SK-N-SH treated with all-trans-retinoic acid at 6 μM for 48 hours (cell line): ENCODE measurements around the gene PARD3B.

Source experiments
- ATAC-seq: fragments of 200-7000 bp; cut with Tn5 transposase; 3 replicates; pipeline ENCODE4 v1.9.1; 2020; ENCODE audit warnings: mild to moderate bottlenecking, moderate library complexity
- BACH2 ChIP-seq: fragments of 250-450 bp; sonication (Bioruptor Pico); IDR thresholded peaks from 2 replicates; pipeline ENCODE4 v1.9.0; 2021; ENCODE audit warnings: mild to moderate bottlenecking, borderline replicate concordance
- CSDC2 ChIP-seq: fragments of 250-450 bp; sonication (Bioruptor Pico); IDR thresholded peaks from 2 replicates; pipeline ENCODE4 v1.5.0; 2020; ENCODE audit warnings: mild to moderate bottlenecking, moderate library complexity
- CSRNP3 ChIP-seq: fragments of 250-450 bp; sonication (Bioruptor Pico); IDR thresholded peaks from 2 replicates; pipeline ENCODE4 v1.5.1; 2021; ENCODE audit warnings: mild to moderate bottlenecking, moderate library complexity
- ESRRG ChIP-seq: fragments of 250-450 bp; sonication (Bioruptor Pico); IDR thresholded peaks from 2 replicates; pipeline ENCODE4 v1.6.1; 2021; ENCODE audit warnings: mild to moderate bottlenecking
- GLIS3 ChIP-seq: fragments of 250-450 bp; sonication (Bioruptor Pico); IDR thresholded peaks from 2 replicates; pipeline ENCODE4 v1.5.0; 2020; ENCODE audit warnings: mild to moderate bottlenecking, moderate library complexity
- ISL1 ChIP-seq: fragments of 250-450 bp; sonication (Bioruptor Pico); IDR thresholded peaks from 2 replicates; pipeline ENCODE4 v2.1.2; 2022; ENCODE audit warnings: mild to moderate bottlenecking, moderate library complexity
- OSR1 ChIP-seq: fragments of 250-450 bp; sonication (Bioruptor Pico); IDR thresholded peaks from 2 replicates; pipeline ENCODE4 v1.8.0; 2022; ENCODE audit warnings: moderate library complexity, mild to moderate bottlenecking, inconsistent platforms
- PATZ1 ChIP-seq: fragments of 250-450 bp; sonication (Bioruptor Pico); IDR thresholded peaks from 2 replicates; pipeline ENCODE4 v1.8.0; 2020; ENCODE audit warnings: mild to moderate bottlenecking, moderate library complexity, borderline replicate concordance
- POU6F1 ChIP-seq: fragments of 250-450 bp; sonication (Bioruptor Pico); IDR thresholded peaks from 2 replicates; pipeline ENCODE4 v1.8.0; 2021; ENCODE audit warnings: low read depth, mild to moderate bottlenecking, moderate library complexity, borderline replicate concordance
- PPARA ChIP-seq: fragments of 250-450 bp; sonication (Bioruptor Pico); IDR thresholded peaks from 2 replicates; pipeline ENCODE4 v1.5.0; 2020; ENCODE audit warnings: mild to moderate bottlenecking, borderline replicate concordance
- RARB ChIP-seq: fragments of 250-450 bp; sonication (Bioruptor Pico); IDR thresholded peaks from 2 replicates; pipeline ENCODE4 v1.8.0; 2021; ENCODE audit warnings: mild to moderate bottlenecking, moderate library complexity
- SNAI2 ChIP-seq: fragments of 250-450 bp; sonication (Bioruptor Pico); IDR thresholded peaks from 2 replicates; pipeline ENCODE4 v1.5.0; 2020; ENCODE audit warnings: mild to moderate bottlenecking, moderate library complexity
- TCF4 ChIP-seq: fragments of 250-450 bp; sonication (Bioruptor Pico); IDR thresholded peaks from 2 replicates; pipeline ENCODE4 v1.8.0; 2021; ENCODE audit warnings: mild to moderate bottlenecking, moderate library complexity, borderline replicate concordance
- TOX ChIP-seq: fragments of 250-450 bp; sonication (Bioruptor Pico); IDR thresholded peaks from 2 replicates; pipeline ENCODE4 v1.8.0; 2021; ENCODE audit warnings: mild to moderate bottlenecking, moderate library complexity, borderline replicate concordance
- ZC3H10 ChIP-seq: fragments of 250-450 bp; sonication (Bioruptor Pico); IDR thresholded peaks from 2 replicates; pipeline ENCODE4 v1.5.1; 2021; ENCODE audit warnings: mild to moderate bottlenecking, moderate library complexity
- ZFP3 ChIP-seq: fragments of 250-450 bp; sonication (Bioruptor Pico); IDR thresholded peaks from 2 replicates; pipeline ENCODE4 v1.5.0; 2020; ENCODE audit warnings: mild to moderate bottlenecking, moderate library complexity
- ZFP30 ChIP-seq: fragments of 450-650 bp; formaldehyde crosslinking; IDR thresholded peaks from 2 replicates; pipeline ENCODE4 v1.5.0; 2022; ENCODE audit warnings: mild to moderate bottlenecking, moderate library complexity
- ZNF565 ChIP-seq: fragments of 450-650 bp; formaldehyde crosslinking; conservative IDR thresholded peaks from 2 replicates; pipeline ENCODE4 v1.5.0; 2020; ENCODE audit warnings: low read depth, mild to moderate bottlenecking, moderate library complexity
- ZNF70 ChIP-seq: fragments of 450-650 bp; formaldehyde crosslinking; IDR thresholded peaks from 2 replicates; pipeline ENCODE4 v1.5.0; 2020; ENCODE audit warnings: mild to moderate bottlenecking, moderate library complexity
- ZNF8 ChIP-seq: fragments of 450-650 bp; formaldehyde crosslinking; IDR thresholded peaks from 2 replicates; pipeline ENCODE4 v1.5.0; 2020; ENCODE audit warnings: mild to moderate bottlenecking, moderate library complexity
- TF ChIP-seq, protein P1 (sequence below): fragments of 250-450 bp; sonication (Bioruptor Pico); IDR thresholded peaks from 2 replicates; pipeline ENCODE4 v1.5.0; 2020; ENCODE audit warnings: mild to moderate bottlenecking, moderate library complexity

The PARD3B gene

DNA sequence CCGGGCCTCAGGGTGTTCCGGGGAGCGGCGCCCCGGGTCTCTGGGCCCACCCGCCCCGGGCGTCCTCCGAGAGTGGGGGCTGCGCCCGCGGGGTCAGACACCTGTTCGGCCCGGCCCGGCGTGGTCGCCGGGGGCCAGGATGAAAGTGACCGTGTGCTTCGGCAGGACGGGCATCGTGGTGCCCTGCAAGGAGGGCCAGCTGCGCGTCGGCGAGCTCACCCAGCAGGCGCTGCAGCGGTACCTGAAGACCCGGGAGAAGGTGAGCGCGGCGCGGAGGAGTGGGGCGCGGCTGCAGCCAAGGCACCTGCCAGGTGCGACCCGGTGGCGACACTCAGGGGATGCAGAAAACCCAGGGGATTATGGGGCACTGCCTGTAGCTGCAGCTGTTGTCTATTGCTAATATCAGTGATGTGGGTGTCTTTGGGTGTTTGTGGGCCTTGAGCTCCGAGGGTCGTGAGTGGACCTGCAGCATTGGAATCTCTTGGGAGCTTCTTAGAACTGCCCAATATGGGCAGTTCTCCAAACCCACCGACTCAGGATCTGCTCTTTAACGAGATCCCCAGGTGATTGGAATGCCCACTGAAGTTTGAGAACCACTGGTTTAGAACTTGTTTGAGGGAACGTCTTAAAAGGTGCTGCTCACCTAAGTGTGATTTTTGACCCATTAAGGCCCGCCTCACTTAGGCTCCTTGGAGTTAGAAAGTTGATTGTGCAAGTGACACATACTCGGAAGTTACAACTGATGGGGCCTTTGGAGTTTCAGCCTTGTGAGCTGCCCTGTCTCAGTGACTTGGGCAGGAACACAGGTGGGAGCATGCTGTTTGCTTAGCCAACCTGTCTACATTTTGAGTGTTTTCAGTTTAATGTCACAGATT, 823 bp downstream of the PARD3B start:
- TF ChIP-seq ESRRG: no peak
- no peak for TF ChIP-seq ZFP30 (CRISPR knock-in tag)
- no peak for TF ChIP-seq ZC3H10 (CRISPR knock-in tag)
- no peak for TF ChIP-seq BACH2 (CRISPR knock-in tag)
- TF ChIP-seq TCF4 (CRISPR knock-in tag): no peak
- TF ChIP-seq CSRNP3 (CRISPR knock-in tag): no peak
- no peak for TF ChIP-seq ZNF70 (CRISPR knock-in tag)
- TF ChIP-seq, all 23 proteins: peak for 0
- ATAC-seq: peak; percentile 21

GRCh38 chr2:204550751-204551511, 5.7 kb downstream of the PARD3B start:
- no peak for TF ChIP-seq ZNF565 (CRISPR knock-in tag)
- no peak for TF ChIP-seq BACH2 (CRISPR knock-in tag)
- no peak for TF ChIP-seq ZC3H10 (CRISPR knock-in tag)
- TF ChIP-seq SNAI2 (CRISPR knock-in tag): no peak
- TF ChIP-seq RARB (CRISPR knock-in tag): no peak
- TF ChIP-seq TOX: no peak
- TF ChIP-seq ESRRG: no peak
- TF ChIP-seq CSDC2 (CRISPR knock-in tag): no peak
- TF ChIP-seq TCF4 (CRISPR knock-in tag): no peak
- TF ChIP-seq OSR1 (CRISPR knock-in tag): no peak
- no peak for TF ChIP-seq ZNF70 (CRISPR knock-in tag)
- TF ChIP-seq ZNF8 (CRISPR knock-in tag): no peak
- TF ChIP-seq CSRNP3 (CRISPR knock-in tag): no peak
- no peak for TF ChIP-seq POU6F1 (CRISPR knock-in tag)
- TF ChIP-seq ISL1 (CRISPR knock-in tag): no peak
- no peak for TF ChIP-seq ZFP30 (CRISPR knock-in tag)
- ATAC-seq: peak; percentile 85

DNA sequence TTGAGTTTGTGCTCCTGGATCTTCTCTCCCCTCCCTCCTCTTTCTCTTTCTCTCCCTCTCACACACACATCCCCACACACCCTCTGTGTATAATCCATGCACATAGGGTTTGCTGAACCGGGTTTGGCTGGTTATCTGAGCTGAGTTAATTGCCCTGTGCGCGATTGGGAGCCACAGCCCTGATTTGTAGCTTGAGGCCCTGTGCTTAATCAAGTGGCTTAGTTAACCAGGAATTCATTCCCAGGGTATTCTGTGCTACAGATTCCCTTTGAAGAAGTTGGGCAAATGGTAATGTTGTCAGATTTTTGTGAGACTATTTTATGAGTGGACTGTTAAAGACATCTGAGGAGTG, 6.2 kb downstream of the PARD3B start:
- ATAC-seq: no peak; the same call in 1 of the 3 replicates
- TF ChIP-seq ZNF565 (CRISPR knock-in tag) (no peak), TOX (no peak), GLIS3 (CRISPR knock-in tag) (no peak), RARB (CRISPR knock-in tag) (no peak), POU6F1 (CRISPR knock-in tag) (no peak), PPARA (CRISPR knock-in tag) (no peak), BACH2 (CRISPR knock-in tag) (no peak), SNAI2 (CRISPR knock-in tag) (no peak), PATZ1 (CRISPR knock-in tag) (no peak), CSRNP3 (CRISPR knock-in tag) (no peak), ZFP3 (no peak), TCF4 (CRISPR knock-in tag) (no peak), CSDC2 (CRISPR knock-in tag) (no peak), OSR1 (CRISPR knock-in tag) (no peak), ZFP30 (CRISPR knock-in tag) (no peak), ZNF70 (CRISPR knock-in tag) (no peak), ZC3H10 (CRISPR knock-in tag) (no peak), ZNF8 (CRISPR knock-in tag) (no peak)
- TF ChIP-seq, protein P1, sequence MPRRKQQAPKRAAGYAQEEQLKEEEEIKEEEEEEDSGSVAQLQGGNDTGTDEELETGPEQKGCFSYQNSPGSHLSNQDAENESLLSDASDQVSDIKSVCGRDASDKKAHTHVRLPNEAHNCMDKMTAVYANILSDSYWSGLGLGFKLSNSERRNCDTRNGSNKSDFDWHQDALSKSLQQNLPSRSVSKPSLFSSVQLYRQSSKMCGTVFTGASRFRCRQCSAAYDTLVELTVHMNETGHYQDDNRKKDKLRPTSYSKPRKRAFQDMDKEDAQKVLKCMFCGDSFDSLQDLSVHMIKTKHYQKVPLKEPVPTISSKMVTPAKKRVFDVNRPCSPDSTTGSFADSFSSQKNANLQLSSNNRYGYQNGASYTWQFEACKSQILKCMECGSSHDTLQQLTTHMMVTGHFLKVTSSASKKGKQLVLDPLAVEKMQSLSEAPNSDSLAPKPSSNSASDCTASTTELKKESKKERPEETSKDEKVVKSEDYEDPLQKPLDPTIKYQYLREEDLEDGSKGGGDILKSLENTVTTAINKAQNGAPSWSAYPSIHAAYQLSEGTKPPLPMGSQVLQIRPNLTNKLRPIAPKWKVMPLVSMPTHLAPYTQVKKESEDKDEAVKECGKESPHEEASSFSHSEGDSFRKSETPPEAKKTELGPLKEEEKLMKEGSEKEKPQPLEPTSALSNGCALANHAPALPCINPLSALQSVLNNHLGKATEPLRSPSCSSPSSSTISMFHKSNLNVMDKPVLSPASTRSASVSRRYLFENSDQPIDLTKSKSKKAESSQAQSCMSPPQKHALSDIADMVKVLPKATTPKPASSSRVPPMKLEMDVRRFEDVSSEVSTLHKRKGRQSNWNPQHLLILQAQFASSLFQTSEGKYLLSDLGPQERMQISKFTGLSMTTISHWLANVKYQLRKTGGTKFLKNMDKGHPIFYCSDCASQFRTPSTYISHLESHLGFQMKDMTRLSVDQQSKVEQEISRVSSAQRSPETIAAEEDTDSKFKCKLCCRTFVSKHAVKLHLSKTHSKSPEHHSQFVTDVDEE (CRISPR knock-in tag): no peak
